GM10248 (cell line): Measurements from ENCODE around the gene NHLH1.
A peak's percentile ranks its signal among the peaks of the same experiment; 100 is the strongest.

Source experiments
- CTCF ChIA-PET: fragments of 300-600 bp; sonication (Branson Sonifier 250); formaldehyde crosslinking; extraction: SDS; loops from one replicate; lab custom pipeline; 2021; ENCODE audit warnings: antibody characterized with exemption; lab: Yijun Ruan, JAX
- POLR2A ChIA-PET: fragments of 350-650 bp; sonication (Branson Sonifier 250); formaldehyde crosslinking; extraction: SDS; loops from one replicate; lab custom pipeline; 2020; ENCODE audit warnings: antibody characterized with exemption; lab: Yijun Ruan, JAX
- DNase-seq: peaks from one replicate; pipeline ENCODE4 v3.0.0; 2012; ENCODE audit errors: extremely low spot score
- TF ChIP-seq, protein P1 (sequence below): IDR thresholded peaks from 2 replicates; pipeline ENCODE4 v1.5.1; 2012; ENCODE audit warnings: mild to moderate bottlenecking, low read depth; ENCODE audit errors: extremely low read depth, missing control alignments, control extremely low read depth

Gene NHLH1

DNA sequence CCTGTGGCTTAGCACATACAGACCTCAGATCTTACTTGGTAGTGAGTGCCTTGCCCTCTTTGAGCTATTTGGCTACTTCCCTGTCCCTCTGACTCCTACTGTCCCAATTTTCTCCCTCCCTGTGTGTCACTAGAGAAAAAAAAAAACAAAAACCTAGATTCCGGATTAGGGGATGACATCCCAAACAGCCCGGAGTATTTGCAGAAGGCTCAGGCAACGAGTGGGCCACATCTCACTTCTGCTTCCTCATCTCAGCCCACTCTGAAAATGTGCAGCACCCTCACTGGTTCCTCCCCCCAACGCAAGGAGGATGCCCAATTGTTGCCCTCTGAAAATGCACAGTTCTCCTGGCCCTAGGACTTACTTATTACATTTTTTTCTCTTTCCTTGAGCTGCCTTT is 4.9 kb downstream of the NHLH1 start:
- ChIA-PET CTCF (interaction anchor here (1.1 to 2.2 kb wide), 6 partner anchors 15 to 271 kb away, joined by 3 to 7 read pairs (median 4); no protein-coding TSS in a partner anchor), POLR2A (no interaction called here)

DNA sequence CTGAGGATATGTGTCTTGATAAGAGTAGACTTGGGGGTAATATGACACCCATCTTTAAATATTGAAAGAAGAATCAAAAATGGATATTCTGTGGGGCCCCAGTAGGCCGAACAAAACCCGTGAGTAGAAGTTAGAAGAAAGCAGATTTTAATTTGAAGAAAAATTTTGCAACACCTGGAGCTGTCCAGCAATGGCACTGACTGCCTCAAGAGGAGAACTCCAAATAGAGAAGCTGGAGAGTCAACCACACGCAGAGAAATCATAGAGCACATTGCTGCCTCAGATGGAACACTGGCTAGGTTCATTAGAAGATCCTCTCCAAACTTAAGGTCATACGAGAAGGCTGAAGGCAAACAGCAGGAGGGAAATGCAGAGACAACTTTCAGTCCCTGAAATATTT is 6.8 kb downstream of the NHLH1 start:
- POLR2A ChIA-PET = no interaction called here
- DNase-seq = no peak
- TF ChIP-seq, protein P1, sequence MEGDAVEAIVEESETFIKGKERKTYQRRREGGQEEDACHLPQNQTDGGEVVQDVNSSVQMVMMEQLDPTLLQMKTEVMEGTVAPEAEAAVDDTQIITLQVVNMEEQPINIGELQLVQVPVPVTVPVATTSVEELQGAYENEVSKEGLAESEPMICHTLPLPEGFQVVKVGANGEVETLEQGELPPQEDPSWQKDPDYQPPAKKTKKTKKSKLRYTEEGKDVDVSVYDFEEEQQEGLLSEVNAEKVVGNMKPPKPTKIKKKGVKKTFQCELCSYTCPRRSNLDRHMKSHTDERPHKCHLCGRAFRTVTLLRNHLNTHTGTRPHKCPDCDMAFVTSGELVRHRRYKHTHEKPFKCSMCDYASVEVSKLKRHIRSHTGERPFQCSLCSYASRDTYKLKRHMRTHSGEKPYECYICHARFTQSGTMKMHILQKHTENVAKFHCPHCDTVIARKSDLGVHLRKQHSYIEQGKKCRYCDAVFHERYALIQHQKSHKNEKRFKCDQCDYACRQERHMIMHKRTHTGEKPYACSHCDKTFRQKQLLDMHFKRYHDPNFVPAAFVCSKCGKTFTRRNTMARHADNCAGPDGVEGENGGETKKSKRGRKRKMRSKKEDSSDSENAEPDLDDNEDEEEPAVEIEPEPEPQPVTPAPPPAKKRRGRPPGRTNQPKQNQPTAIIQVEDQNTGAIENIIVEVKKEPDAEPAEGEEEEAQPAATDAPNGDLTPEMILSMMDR = no peak
- CTCF ChIA-PET = interaction anchor here (0.5 to 7.8 kb wide), 7 partner anchors 23 to 327 kb away, joined by 3 to 125 read pairs (median 5); no protein-coding TSS in a partner anchor

More for the DNA sequence above, 4.9 kb downstream of the NHLH1 start:
- no peak for DNase-seq
- TF ChIP-seq, protein P1 = no peak

DNA sequence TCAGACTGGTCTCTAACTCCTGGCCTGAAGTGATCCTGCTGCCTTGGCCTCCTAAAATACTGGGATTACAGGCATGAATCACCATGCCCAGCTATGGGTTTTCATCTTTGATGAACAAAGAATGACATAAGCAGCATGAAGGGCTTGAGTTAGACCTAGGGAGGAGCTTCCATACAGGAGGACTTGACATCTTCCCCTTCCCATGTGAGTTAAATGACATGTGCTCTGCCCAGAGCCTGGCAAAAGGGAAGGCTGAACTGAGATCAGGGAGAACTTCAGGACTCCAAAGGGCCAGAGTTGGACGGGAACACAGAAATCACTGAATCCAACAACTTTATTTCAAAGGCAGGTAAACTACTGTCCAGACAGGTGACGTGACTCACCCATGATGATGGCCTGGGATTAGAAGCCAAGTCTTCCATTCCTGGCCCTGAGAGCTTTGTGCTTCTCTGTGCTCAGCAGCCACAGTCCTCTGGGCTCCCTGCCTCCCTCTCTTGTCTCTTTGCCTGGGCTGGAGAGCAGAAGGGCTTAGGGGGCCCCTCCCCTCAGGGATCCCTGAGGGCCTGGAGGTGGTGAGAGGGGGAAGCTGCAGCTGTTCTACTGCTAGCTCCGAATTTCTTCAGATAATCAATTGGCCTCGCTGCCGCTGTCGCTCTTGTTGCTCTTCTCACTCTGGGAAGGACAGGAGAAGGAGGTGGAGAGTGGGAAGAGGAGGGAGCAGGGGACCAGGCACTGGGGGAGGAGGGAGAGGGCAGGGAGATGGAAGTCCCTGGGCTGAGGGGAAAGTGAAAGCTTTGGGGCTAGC is 7.6 kb downstream of the NHLH1 start:
- ChIA-PET CTCF (interaction anchor here (1.1 to 7.8 kb wide), 9 partner anchors 10 to 296 kb away, joined by 4 to 125 read pairs (median 16); partner anchors contain the start of gene NHLH1), POLR2A (no interaction called here)
- TF ChIP-seq, protein P1 = no peak
- no peak for DNase-seq

DNA sequence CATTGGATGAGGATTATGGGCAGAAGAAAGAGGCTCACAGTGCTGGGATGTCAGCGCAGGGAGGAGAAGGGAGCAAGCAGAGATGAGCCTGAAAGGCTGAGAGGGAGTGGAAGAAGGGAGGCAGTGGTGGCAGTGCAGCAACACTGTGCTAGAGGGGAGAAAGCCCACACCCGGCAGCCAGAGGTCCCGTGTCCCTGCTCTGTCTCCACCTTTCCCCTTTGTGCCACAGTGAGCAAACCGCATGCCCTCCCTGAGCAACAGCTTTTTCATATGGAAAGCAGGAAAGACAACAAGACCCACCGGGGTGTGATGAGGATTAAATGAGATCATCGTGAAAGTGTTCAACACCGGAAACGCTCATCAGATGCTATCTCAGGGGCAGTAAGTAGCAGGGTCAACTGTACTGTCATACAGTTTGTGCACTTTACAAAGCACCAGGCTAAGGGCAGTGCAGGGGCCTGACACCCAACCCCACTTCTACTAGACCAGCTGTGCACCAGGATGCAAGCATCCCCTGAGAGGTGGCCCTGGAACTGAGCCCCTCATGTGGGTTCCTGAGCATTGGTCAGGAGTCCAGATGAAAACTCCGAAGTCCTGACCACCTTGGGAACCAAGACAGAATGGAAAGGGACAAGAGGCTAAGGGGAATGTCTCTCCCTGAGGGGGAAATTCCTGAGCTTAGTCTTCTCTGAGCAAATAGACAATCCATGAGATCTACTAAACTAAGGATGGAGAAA is 9.1 kb downstream of the NHLH1 start:
- TF ChIP-seq, protein P1 = no peak
- ChIA-PET CTCF (interaction anchor here (0.7 to 7.8 kb wide), 53 partner anchors 10 to 437 kb away, joined by 3 to 125 read pairs (median 6); partner anchors contain the start of genes IGSF8, NHLH1 and VANGL2), POLR2A (interaction anchor here (0.9 kb wide), 1 partner anchor 185 kb away, joined by 3 read pairs; the partner anchor contains the start of gene CASQ1)
- peak; percentile 42 for DNase-seq

DNA sequence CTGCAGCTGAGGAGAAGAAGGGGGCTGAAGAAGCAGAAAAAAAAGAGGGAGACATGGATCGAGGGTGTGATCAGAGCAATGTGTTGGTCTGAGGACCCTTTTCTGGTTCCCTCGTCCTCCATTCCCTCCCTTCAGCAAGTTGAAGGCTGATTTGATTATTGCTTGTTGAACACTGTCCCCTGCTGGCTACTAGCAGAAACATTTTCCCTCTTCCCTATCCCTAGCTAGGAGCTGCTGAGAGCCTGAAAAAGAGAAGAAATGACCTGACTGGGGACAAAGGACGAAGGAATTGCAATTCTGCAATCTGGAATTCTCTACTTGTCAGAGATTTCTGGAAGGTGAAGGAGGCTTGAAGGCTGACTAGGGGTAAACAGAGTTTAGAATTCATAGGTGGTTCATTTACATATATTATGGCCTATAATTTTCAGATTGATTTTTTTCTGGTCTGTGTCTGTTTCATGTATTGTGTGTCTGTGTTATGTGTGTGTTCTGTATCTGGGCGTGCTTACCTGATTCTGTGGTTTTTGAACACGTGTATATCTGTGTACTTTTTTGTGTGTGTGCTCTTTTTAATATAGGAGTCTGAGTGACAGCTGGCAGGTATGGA is 9.8 kb downstream of the NHLH1 start:
- CTCF ChIA-PET = interaction anchor here (0.7 to 7.8 kb wide), 65 partner anchors 10 to 438 kb away, joined by 3 to 125 read pairs (median 4); partner anchors contain the start of genes IGSF8, NHLH1 and VANGL2
- peak; percentile 73 for DNase-seq
- TF ChIP-seq, protein P1 = peak; percentile 91
- POLR2A ChIA-PET = interaction anchor here (0.9 kb wide), 1 partner anchor 186 kb away, joined by 3 read pairs; the partner anchor contains the start of gene CASQ1
